Measurements from ENCODE around the gene CDK6.

- TF ChIP-seq, protein P1, sequence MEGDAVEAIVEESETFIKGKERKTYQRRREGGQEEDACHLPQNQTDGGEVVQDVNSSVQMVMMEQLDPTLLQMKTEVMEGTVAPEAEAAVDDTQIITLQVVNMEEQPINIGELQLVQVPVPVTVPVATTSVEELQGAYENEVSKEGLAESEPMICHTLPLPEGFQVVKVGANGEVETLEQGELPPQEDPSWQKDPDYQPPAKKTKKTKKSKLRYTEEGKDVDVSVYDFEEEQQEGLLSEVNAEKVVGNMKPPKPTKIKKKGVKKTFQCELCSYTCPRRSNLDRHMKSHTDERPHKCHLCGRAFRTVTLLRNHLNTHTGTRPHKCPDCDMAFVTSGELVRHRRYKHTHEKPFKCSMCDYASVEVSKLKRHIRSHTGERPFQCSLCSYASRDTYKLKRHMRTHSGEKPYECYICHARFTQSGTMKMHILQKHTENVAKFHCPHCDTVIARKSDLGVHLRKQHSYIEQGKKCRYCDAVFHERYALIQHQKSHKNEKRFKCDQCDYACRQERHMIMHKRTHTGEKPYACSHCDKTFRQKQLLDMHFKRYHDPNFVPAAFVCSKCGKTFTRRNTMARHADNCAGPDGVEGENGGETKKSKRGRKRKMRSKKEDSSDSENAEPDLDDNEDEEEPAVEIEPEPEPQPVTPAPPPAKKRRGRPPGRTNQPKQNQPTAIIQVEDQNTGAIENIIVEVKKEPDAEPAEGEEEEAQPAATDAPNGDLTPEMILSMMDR (IDR thresholded peaks at IDR 0.05; ENCODE audit: low read depth, low read length), result no peak
- TF ChIP-seq, protein P2, sequence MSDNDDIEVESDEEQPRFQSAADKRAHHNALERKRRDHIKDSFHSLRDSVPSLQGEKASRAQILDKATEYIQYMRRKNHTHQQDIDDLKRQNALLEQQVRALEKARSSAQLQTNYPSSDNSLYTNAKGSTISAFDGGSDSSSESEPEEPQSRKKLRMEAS (IDR thresholded peaks at IDR 0.05; ENCODE audit: low read depth, low read length), result no peak
- TF ChIP-seq POLR2A (IDR thresholded peaks at IDR 0.05; ENCODE audit: extremely low read depth, insufficient read length), result no peak
Observed at GRCh38 chr7:92747041-92747835, 89.1 kb downstream of the CDK6 start.

Measured in NB4 (cell line).